HG03159 (cell line): Measurements from ENCODE around the gene RBSN.

Experiments
- ATAC-seq: cut with Tn5 transposase; IDR thresholded peaks from one replicate; pipeline ENCODE4 v1.9.1; 2021; ENCODE audit warnings: mild to moderate bottlenecking, moderate library complexity; ENCODE audit not compliant: unreplicated experiment

The RBSN gene

GRCh38 chr3:15023719-15024118 is 75.2 kb downstream of the RBSN start:
- ATAC-seq: no peak

GRCh38 chr3:15023249-15023648 is 75.7 kb downstream of the RBSN start:
- ATAC-seq: no peak
